EL (cell line): ENCODE measurements around the gene CLEC4M.

Experiments used
- DNase-seq: peaks from one replicate; pipeline ENCODE4 v3.0.0-alpha.2; 2016

CLEC4M gene

GRCh38 chr19:7817801-7818200 lies 54.8 kb downstream of the CLEC4M start:
- DNase-seq = no peak

GRCh38 chr19:7818806-7819205 lies 55.8 kb downstream of the CLEC4M start:
- DNase-seq = no peak
